Measurements from ENCODE around the gene NAA25.
A peak's percentile ranks its signal among the peaks of the same experiment; 100 is the strongest.
"Not testable (repeated sequence)": the region's sequence is repeated elsewhere in the genome, so short reads cannot be mapped to it uniquely, and the experiment has no call there.

Gene NAA25

DNA sequence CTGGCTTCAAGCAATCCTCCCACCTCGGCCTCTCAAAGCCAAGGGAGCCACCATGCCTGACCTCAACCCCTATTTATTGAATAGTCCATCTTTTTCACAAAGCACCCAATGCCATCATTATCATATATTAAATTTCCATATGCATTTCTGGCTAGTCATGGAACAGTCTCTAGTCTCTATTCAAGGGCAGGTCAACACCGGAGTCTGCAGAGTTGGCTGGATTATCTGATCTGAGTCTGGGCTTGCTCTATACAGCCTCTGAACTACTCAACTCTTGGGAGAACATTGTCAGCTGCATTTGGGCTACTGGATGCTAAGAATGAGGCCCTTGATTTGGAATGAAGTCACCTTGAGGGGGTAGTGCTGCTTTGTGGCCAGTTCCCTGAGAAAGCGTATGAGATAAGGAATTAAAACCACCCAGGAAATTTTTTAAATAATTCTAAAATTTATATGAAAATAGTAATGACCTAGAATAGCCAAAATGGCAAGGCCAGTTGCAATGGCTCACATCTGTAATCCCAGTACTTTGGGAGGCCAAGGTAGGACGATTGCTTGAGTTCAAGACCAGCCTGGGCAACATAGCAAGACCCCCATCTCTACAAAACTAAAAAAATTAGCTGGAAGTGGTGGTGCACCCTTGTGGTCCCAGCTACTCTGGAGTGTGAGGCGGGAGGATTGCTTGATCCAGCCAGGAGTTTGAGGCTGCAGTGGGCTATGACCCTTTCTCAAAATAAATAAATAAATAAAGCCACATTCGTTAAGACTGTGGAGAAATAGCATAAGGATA lies 6.9 kb upstream of the NAA25 start:
- Histone ChIP-seq H3K9ac (ENCODE audit: low read length) (no peak overlapping the region), H3K27ac (ENCODE audit: low read depth, low read length) (no peak overlapping the region), H3K4me1 (ENCODE audit: control insufficient read depth, insufficient read depth, low read length) (peaks cover 21% of the 10 kb centered on the region), H3K36me3 (ENCODE audit: control insufficient read depth, insufficient read depth, low read length) (no peaks in the 10 kb centered on the region), H3K4me3 (ENCODE audit: low read depth, low read length) (no peak overlapping the region), H3K27me3 (ENCODE audit: control insufficient read depth, insufficient read depth, low read length) (no peaks in the 10 kb centered on the region), H3K9me3 (ENCODE audit: control insufficient read depth, insufficient read depth, low read depth, low read length) (no peaks in the 10 kb centered on the region)

DNA sequence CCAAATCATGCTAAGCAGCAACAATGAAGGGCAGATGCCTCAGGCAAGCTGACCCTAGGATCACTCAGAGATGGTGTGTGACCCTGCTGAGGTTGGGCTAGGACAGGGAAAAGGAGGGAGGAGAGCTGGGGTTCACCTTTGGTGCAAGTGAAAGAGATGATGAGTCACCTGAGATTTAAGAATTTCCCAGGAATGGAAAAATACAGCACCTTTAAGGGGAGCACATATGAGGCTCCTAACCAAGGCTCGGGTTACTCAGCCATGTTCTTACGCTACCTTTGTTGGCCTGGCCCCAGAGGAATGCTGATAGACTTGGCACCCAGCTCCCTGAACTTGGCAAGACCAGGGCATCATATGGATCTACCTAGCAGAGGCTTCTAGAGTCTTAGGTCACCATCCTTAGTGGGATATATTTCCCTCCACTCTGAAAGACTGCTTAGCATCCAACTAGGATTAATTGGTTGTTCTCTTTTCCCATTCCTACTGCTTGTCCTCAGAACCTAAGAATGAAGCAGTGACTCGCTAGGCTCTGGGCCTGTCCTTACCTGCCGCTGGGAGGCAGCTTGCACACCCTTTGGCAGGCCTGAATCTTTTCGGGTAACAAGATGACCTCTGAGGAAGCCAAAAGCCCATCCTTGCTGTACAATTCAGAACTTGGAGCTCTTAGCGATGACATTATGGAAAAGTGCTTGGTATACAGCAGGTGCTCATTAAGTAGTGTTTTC lies 4.0 kb upstream of the NAA25 start:
- Histone ChIP-seq H3K4me3 (ENCODE audit: low read depth, low read length) (no peak overlapping the region), H3K27me3 (ENCODE audit: control insufficient read depth, insufficient read depth, low read length) (no peaks in the 10 kb centered on the region), H3K4me1 (ENCODE audit: control insufficient read depth, insufficient read depth, low read length) (peaks cover 27% of the 10 kb centered on the region), H3K9me3 (ENCODE audit: control insufficient read depth, insufficient read depth, low read depth, low read length) (no peaks in the 10 kb centered on the region), H3K9ac (ENCODE audit: low read length) (peak overlapping the region; percentile 8), H3K36me3 (ENCODE audit: control insufficient read depth, insufficient read depth, low read length) (no peaks in the 10 kb centered on the region), H3K27ac (ENCODE audit: low read depth, low read length) (no peak overlapping the region)

DNA sequence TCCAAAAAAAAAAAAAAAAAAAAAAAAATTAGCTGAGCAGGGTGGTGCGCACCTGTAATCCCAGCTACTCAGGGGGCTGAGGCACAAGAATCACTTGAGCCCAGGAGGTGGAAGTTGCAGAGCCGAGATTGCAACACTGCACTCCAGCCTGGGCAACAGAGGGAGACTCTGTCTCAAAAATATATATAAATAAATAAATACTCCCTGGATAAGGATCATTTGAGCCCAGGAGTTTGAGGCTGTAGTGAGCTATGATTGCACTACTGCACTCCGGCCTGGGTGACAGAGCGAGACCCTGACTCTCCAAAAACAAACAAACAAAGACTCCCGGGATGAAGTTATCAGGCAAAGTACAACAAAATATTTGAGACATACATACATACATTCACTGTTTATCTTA lies 3.3 kb upstream of the NAA25 start:
- peaks cover 33% of the 10 kb centered on the region for H3K4me1 ChIP-seq (ENCODE audit: control insufficient read depth, insufficient read depth, low read length)
- no peaks in the 10 kb centered on the region for H3K9me3 ChIP-seq (ENCODE audit: control insufficient read depth, insufficient read depth, low read depth, low read length)
- no peak overlapping the region for H3K27ac ChIP-seq (ENCODE audit: low read depth, low read length)
- H3K4me3 ChIP-seq (ENCODE audit: low read depth, low read length), result no peak overlapping the region
- H3K27me3 ChIP-seq (ENCODE audit: control insufficient read depth, insufficient read depth, low read length), result no peaks in the 10 kb centered on the region
- no peak overlapping the region for H3K9ac ChIP-seq (ENCODE audit: low read length)
- no peaks in the 10 kb centered on the region for H3K36me3 ChIP-seq (ENCODE audit: control insufficient read depth, insufficient read depth, low read length)

DNA sequence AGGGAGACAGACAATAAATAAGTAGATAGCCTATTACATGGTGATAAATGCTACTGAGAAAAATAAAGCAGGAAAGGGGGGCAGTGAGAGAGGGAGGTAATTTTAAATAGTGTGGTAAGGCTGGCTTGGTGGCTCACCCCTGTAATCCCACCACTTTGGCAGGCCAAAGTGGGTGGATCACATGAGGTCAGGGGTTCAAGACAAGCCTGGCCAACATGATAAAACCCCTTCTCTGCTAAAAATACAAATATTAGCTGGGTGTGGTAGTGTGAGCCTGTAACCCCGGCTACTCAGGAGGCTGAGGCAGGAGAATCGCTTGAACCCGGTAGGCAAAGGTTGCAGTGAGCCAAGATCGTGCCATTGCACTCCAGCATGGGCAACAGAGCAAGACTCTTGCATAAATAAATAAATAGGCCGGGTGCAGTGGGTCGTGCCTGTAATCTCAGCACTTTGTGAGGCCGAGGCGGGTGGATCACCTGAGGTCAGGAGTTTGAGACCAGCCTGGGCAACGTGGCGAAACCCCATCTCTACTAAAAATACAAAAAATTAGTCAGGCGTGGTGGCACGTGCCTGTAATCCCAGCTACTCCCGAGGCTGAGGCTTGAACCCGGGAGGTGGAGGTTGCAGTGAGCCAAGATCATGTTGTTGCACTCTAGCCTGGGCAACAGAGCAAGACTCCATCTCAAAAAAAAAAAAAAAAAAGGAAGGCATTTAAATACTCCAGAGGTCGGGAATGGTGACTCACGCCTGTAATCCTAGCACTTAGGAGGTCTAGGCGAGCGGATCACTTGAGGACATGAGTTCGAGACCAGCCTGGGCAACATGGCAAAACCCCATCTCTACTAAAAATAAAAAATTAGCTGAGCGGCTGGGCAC lies 2.4 kb upstream of the NAA25 start:
- not testable (repeated sequence) for H3K36me3 ChIP-seq (ENCODE audit: control insufficient read depth, insufficient read depth, low read length); H3K27me3 ChIP-seq (ENCODE audit: control insufficient read depth, insufficient read depth, low read length); H3K4me3 ChIP-seq (ENCODE audit: low read depth, low read length); H3K27ac ChIP-seq (ENCODE audit: low read depth, low read length); H3K9me3 ChIP-seq (ENCODE audit: control insufficient read depth, insufficient read depth, low read depth, low read length); H3K9ac ChIP-seq (ENCODE audit: low read length)
- H3K4me1 ChIP-seq (ENCODE audit: control insufficient read depth, insufficient read depth, low read length), result peaks cover 28% of the 10 kb centered on the region

DNA sequence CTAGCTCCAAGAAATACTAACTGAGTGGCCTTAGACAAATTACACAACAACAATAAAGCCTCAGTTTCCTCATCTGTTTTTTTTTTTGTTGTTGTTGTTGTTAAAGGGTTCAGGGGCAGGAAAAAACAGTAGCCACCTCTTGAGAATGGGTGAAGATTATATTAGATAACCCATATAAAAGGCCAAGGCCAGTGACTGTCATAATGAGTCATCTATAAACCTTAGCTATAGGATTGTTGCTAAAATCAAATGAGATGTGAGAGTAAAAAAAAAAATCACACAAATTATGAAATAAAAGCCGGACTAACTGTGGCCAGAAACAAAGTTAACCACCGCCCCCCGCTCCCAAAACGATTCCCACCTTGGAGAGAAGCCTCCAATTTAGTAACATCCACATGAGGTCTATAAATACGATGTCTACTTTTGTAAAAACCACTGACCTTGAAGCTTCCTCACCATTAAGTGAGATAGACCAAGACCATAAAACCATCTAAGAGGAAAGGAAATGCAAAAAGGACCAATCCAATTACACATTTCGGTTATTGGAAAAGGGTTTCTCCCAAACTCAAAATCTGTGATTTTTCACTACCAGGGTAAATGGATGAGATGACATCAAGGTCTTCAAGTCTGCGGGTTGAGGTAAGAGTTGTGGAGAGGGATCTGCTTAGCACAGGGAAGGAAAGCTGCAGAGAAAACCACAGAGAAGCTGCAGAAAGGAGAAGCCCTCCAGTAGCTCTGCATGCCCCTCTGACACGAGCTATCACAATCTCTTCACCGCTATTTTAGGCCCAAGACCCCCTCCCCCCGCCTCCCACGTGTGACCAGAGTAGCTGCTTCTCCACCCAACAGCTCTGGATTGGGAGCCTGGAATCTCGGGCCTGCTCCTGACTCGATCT lies 1.0 kb downstream of the NAA25 start:
- Histone ChIP-seq H3K27ac (ENCODE audit: low read depth, low read length) (peak overlapping the region; percentile 92), H3K9me3 (ENCODE audit: control insufficient read depth, insufficient read depth, low read depth, low read length) (no peaks in the 10 kb centered on the region), H3K9ac (ENCODE audit: low read length) (peak overlapping the region; percentile 95), H3K4me1 (ENCODE audit: control insufficient read depth, insufficient read depth, low read length) (peaks cover 41% of the 10 kb centered on the region), H3K4me3 (ENCODE audit: low read depth, low read length) (peak overlapping the region; percentile 79), H3K27me3 (ENCODE audit: control insufficient read depth, insufficient read depth, low read length) (no peaks in the 10 kb centered on the region), H3K36me3 (ENCODE audit: control insufficient read depth, insufficient read depth, low read length) (peaks cover 19% of the 10 kb centered on the region)

DNA sequence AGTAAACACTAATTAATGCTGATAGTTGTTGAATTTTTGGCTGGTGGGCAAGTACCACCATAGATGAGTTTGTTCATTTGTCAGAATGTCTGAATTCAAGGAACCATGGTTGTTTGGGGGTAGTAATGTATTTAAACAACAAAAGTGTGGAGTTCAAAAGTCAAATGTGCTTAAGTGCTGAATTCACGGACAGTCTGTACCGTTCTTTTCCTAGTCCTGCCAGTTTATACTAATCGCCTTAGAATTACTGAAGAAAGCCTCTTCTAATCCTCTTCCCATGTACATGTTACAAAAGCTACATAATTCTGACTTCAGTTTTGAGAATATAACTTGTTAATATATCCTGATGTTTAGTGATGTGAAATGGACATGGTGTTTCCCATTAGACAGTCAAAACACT lies 2.7 kb downstream of the NAA25 start:
- Histone ChIP-seq H3K9ac (ENCODE audit: low read length) (no peak overlapping the region), H3K27ac (ENCODE audit: low read depth, low read length) (no peak overlapping the region)

DNA sequence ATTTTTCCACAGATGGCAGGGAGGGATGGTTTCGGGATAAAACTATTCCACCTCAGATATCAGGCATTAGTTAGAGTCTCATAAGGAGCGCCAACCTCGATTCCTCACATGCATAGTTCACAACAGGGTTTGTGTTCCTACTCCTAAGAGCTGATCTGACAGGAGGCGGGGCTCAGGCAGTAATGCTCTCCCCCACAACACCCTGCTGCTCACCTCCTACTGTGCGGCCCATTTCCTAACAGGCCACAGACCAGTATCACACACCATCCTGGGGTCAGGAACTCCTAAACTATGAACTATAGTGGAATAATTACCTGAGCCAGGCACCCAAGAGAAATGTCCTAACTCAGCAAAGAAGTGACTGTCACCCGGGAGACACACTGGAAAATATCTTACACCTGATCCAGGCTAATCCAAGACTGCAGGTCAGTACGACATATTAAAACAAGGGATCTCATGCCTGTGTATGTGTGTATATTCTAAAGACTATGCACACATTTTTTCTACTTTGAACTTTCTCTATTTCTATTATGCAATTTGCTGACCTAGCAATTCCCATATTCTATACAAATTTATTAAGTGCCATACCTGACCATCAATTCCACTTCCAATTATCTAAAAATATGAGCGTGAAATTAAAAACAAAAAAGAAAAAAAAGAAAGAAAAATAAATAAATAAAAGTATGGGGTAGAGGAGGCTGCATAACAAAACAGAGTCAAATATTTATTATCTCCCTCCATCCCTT lies 4.7 kb downstream of the NAA25 start:
- Histone ChIP-seq H3K36me3 (ENCODE audit: control insufficient read depth, insufficient read depth, low read length) (peaks cover 40% of the 10 kb centered on the region), H3K9ac (ENCODE audit: low read length) (no peak overlapping the region), H3K27me3 (ENCODE audit: control insufficient read depth, insufficient read depth, low read length) (no peaks in the 10 kb centered on the region), H3K27ac (ENCODE audit: low read depth, low read length) (no peak overlapping the region), H3K4me3 (ENCODE audit: low read depth, low read length) (no peak overlapping the region), H3K9me3 (ENCODE audit: control insufficient read depth, insufficient read depth, low read depth, low read length) (no peaks in the 10 kb centered on the region), H3K4me1 (ENCODE audit: control insufficient read depth, insufficient read depth, low read length) (peaks cover 28% of the 10 kb centered on the region)

More for the DNA sequence above, 2.7 kb downstream of the NAA25 start:
- Histone ChIP-seq H3K4me1 (ENCODE audit: control insufficient read depth, insufficient read depth, low read length) (peaks cover 36% of the 10 kb centered on the region), H3K9me3 (ENCODE audit: control insufficient read depth, insufficient read depth, low read depth, low read length) (no peaks in the 10 kb centered on the region), H3K27me3 (ENCODE audit: control insufficient read depth, insufficient read depth, low read length) (no peaks in the 10 kb centered on the region), H3K4me3 (ENCODE audit: low read depth, low read length) (no peak overlapping the region), H3K36me3 (ENCODE audit: control insufficient read depth, insufficient read depth, low read length) (peaks cover 26% of the 10 kb centered on the region)

DNA sequence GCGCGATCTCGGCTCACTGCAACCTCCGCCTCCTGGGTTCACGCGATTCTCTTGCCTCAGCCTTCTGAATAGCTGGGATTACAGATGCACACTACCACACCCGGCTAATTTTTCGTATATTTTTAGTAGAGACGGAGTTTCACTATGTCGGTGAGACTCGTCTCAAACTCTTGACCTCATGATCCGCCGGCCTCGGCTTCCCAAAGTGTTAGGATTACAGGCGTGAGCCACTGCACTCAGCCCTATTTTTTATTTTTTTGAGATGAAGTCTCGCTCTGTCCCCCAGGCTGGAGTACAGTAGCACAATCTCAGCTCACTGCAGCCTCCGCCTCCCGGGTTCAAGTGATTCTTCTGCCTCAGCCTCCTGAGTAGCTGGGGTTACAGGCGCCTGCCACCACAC lies 5.8 kb downstream of the NAA25 start:
- H3K9ac ChIP-seq (ENCODE audit: low read length); H3K27ac ChIP-seq (ENCODE audit: low read depth, low read length); H3K27me3 ChIP-seq (ENCODE audit: control insufficient read depth, insufficient read depth, low read length); H3K4me3 ChIP-seq (ENCODE audit: low read depth, low read length); H3K9me3 ChIP-seq (ENCODE audit: control insufficient read depth, insufficient read depth, low read depth, low read length): not testable (repeated sequence)
- peaks cover 28% of the 10 kb centered on the region for H3K4me1 ChIP-seq (ENCODE audit: control insufficient read depth, insufficient read depth, low read length)
- peaks cover 50% of the 10 kb centered on the region for H3K36me3 ChIP-seq (ENCODE audit: control insufficient read depth, insufficient read depth, low read length)

DNA sequence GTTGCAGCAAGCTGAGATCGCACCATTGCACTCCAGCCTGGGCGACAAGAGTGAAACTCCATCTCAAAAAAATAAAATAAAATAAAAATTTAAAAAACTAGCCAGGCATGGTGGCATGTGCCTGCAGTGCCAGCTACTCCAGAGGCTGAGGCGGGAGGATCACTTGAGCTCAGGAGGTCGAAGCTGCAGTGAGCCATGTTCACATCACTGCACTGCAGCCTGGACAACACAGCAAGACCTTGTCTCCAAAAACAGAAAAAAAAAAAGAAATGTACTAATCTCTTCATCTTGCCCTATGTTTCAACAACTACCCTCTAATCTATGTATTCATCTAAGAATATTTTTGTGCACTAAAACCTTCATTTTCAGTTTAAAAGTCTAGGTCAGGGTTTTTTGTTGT lies 6.5 kb downstream of the NAA25 start:
- peaks cover 53% of the 10 kb centered on the region for H3K36me3 ChIP-seq (ENCODE audit: control insufficient read depth, insufficient read depth, low read length)
- H3K9ac ChIP-seq (ENCODE audit: low read length), result no peak overlapping the region
- H3K27me3 ChIP-seq (ENCODE audit: control insufficient read depth, insufficient read depth, low read length), result no peaks in the 10 kb centered on the region
- H3K27ac ChIP-seq (ENCODE audit: low read depth, low read length), result no peak overlapping the region
- H3K9me3 ChIP-seq (ENCODE audit: control insufficient read depth, insufficient read depth, low read depth, low read length), result no peaks in the 10 kb centered on the region
- H3K4me1 ChIP-seq (ENCODE audit: control insufficient read depth, insufficient read depth, low read length), result peaks cover 22% of the 10 kb centered on the region
- no peak overlapping the region for H3K4me3 ChIP-seq (ENCODE audit: low read depth, low read length)

DNA sequence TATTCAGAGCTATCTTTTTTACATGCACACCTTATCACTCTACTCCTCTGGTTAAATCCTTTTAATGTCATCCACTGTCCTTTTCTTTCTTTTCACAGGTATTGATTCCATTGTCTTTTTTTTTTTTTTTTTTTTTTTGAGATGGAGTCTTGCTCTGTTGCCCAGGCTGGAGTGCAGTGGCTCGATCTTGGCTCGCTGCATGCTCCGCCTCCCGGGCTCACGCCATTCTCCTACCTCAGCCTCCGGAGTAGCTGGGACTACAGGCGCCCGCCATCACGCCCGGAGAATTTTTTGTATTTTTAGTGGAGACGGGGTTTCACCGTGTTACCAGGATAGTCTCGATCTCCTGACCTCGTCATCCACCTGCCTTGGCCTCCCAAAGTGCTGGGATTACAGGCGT lies 8.1 kb downstream of the NAA25 start:
- not testable (repeated sequence) for H3K27ac ChIP-seq (ENCODE audit: low read depth, low read length); H3K27me3 ChIP-seq (ENCODE audit: control insufficient read depth, insufficient read depth, low read length); H3K9me3 ChIP-seq (ENCODE audit: control insufficient read depth, insufficient read depth, low read depth, low read length); H3K9ac ChIP-seq (ENCODE audit: low read length); H3K4me3 ChIP-seq (ENCODE audit: low read depth, low read length)
- Histone ChIP-seq H3K36me3 (ENCODE audit: control insufficient read depth, insufficient read depth, low read length) (peaks cover 59% of the 10 kb centered on the region), H3K4me1 (ENCODE audit: control insufficient read depth, insufficient read depth, low read length) (peaks cover 13% of the 10 kb centered on the region)

Measured in HUES6 (cell line).